HG03442 (cell line): Measurements from ENCODE around the gene SGIP1.
"Not testable (repeated sequence)": the region's sequence is repeated elsewhere in the genome, so short reads cannot be mapped to it uniquely, and the experiment has no call there.

Experiments used
- ATAC-seq: cut with Tn5 transposase; IDR thresholded peaks from one replicate; pipeline ENCODE4 v1.9.1; 2021; ENCODE audit warnings: mild to moderate bottlenecking, moderate library complexity; ENCODE audit not compliant: unreplicated experiment

SGIP1 gene

DNA sequence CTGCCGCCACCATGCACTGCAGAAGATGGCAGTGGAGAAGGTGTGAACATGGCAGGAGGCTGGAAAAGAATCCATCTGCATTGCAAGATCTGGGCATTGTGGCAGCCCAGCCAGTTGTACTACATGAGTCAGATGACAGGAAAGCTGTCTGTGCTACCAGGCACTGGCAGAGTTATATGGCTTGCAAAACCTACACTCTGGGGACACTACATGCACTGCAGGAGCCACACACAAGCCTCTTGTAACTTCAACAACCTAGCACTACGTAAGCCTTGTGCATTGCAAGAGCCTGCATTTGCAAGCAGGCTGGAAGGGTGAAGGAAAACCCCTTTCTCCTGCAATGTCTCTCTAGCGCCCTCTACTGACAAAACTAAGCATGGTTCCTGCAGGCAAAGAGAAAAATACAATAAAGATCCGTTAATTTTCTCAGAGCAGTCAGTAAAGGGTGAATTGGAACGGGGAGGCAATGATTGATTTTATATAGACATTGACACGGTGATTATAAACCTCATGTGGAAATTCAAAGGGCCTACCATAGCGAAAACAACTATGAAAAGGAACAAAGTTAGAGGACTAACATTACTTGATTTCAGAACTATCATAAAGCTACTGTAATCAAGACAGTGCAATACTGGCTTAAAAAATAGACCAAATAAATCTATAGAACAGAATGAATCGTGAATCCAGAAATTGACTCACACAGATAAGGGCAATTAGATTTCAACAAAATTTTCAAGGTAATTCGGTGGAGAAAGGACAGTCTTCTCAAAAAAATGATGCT, 192.1 kb downstream of the SGIP1 start:
- ATAC-seq: peak; percentile 78

DNA sequence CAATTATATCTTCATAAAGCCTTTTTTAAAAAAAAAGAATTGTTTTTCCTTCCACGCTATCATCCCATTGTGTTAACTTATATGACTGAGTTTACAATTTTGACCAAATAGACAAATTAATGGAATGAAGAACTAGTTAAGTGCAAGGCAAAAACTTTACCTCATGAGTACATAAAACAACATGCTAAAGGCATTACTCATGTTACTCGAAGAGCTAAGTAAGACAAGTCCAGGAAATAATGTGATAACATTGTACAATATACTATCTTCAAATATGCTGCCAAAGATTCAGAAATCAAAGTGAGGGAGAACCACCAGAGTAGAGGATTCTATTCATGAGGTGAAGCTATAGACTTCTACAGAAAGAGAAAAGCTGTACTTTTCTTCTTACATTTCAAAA, 194.1 kb downstream of the SGIP1 start:
- no peak for ATAC-seq

- ATAC-seq: not testable (repeated sequence)
These were observed 194.8 kb downstream of the SGIP1 start for GRCh38 chr1:66728716-66729115.

DNA sequence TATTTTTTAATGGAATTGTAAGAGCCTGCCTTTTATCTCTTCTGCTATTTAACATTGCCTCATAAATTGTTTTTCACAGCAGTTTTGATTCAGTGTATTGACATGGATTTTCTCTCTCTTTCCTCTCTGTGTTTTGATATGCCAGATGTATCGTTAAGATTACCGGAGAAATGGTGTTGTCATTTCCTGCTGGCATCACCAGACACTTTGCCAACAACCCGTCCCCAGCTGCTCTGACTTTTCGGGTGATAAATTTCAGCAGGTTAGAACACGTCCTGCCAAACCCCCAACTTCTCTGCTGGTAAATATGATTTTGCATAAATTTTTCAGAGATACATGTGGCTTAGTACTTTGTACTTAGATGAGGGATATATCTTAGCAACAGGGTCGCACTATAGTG, 195.2 kb downstream of the SGIP1 start:
- no peak for ATAC-seq

- no peak for ATAC-seq
These were observed 195.6 kb downstream of the SGIP1 start for GRCh38 chr1:66729523-66729922.

GRCh38 chr1:66730462-66730861, 196.5 kb downstream of the SGIP1 start:
- ATAC-seq: no peak

- peak; percentile 69 for ATAC-seq
These were observed 197.4 kb downstream of the SGIP1 start for GRCh38 chr1:66731170-66731865.

DNA sequence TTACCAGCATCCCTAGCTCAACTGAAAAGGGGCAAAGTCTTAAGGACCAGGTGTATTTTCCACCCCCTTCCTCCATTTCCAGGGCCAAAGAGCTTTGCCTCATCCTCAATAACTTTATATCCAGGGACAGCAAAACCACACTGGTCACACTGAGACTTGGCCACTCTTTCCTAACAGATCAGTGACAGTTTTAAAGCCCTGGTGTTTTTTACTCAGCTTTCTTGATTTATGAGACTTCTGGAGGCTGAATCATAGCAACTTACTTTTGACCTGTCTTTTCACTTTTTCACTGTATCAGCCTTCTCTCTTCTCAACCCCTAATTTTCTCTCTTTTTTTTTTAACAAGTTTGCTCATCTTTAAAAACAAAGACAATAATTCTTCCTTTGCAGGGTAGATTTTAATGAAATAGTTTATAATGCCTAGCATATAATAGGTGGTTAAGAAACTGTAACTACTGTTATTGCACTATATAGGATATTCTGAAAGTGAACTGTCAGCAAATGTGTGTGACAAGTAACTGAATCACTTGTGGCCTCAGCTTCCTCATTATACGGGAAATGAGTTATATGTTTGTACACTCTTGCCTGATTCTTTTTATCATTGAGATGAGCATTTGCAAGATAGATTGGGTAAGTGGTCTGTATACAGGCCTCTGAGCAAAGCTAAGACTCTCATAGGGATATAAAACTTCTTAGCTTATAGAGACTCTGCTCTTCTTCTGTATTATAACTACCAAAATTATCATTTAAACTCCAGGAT, 198.6 kb downstream of the SGIP1 start:
- ATAC-seq: peak; percentile 51

DNA sequence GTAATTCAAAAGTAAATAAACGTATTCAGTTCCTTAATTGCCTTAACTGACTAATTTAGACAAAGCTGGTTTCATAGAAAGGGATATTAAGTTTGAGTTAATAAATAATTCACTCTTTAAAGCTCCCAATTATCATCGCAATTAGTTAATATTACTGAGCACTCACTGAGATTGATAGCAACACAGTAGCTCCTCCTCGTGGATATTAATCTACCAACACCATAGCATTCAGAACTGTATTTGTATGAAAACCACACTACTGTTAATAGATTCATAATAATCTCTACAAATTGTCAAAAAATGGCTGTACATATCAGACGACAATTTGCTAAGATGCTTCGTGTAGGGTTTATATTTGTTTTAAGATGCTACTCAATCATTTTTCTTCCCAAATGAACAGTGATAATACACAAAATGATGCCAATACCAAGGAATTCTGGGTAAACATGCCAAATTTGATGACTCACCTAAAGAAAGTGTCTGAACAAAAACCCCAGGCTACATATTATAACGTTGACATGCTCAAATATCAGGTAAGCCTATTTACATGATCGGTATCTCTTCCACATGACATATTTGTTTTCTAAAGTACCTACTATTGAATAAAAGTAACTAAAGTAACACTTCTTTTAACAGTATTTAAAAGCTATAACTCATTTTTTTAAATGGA, 199.5 kb downstream of the SGIP1 start:
- ATAC-seq: peak; percentile 37

DNA sequence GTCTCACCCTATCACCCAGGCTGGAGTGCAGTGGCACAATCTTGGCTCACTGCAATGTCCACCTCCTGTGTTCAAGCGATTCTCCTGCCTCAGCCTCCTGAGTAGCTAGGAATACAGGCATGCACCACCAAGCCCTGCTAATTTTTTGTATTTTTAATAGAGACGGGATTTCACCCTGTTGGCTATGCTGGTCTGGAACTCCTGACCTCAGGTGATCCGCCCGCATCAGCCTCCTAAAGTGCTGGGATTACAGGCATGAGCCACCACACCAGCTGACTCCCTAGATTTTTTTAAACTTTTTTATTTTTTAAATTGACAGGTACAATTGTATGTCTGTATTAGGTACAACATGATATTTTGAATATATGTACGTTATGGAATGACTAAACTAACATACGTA, 200.6 kb downstream of the SGIP1 start:
- not testable (repeated sequence) for ATAC-seq

GRCh38 chr1:66737836-66738235, 203.9 kb downstream of the SGIP1 start:
- ATAC-seq: no peak

DNA sequence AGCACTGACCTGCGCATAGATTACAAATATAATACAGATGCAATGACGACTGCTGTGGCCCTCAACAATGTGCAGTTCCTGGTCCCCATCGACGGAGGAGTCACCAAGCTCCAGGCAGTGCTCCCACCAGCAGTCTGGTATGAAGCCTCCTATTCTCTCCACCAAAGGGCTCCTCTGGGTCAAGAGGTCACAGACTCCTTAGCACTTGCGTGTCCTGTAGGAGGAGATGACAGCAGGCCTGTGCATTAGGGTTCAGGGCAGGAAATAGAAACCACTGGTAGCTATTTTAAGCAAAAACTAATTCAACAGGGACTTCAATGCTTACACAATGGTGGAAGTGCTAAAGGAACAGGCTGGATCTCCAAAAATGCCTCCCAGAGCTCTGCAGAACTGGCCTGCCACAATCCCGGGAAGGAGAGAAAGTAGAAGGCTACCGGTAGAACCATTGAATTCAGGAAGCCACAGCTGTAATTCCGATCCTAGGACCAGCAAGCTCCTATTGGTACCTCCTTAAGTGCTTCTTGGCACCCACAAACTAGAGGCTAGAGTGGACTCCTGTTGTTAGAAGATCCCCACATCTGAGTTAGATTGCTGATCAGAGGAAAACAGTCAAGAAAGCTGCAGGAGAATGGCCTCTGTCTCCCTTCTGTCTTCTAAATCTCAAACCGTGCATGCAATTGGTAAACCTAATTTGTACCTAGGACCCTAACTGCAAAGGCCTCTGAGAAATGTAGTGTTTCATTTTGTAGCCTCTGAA, 205.6 kb downstream of the SGIP1 start:
- peak; percentile 94 for ATAC-seq

DNA sequence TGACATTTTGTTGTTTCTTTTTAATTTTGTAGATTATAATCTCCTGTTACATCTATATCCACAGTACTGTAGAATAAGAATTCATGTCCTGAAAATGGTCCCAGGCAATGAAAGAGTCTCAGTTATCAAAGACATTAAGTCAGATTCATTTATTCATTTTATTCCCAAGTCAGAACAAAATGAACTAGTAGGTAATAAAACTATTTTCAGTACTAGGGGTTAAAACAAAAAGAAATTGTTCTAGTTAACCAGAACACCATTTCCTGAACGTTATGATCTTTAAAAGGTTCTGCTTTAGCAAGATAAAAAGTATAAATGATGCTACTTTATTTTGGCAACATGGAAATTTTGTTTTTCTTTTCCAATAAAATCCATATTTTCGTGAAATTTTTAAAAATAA, 211.5 kb downstream of the SGIP1 start:
- ATAC-seq: no peak

- ATAC-seq: no peak
These were observed 213.5 kb downstream of the SGIP1 start for GRCh38 chr1:66747501-66747900.

GRCh38 chr1:66750577-66750976, 216.6 kb downstream of the SGIP1 start:
- ATAC-seq: no peak

- no peak for ATAC-seq
These were observed 217.2 kb downstream of the SGIP1 start for GRCh38 chr1:66751160-66751559.

DNA sequence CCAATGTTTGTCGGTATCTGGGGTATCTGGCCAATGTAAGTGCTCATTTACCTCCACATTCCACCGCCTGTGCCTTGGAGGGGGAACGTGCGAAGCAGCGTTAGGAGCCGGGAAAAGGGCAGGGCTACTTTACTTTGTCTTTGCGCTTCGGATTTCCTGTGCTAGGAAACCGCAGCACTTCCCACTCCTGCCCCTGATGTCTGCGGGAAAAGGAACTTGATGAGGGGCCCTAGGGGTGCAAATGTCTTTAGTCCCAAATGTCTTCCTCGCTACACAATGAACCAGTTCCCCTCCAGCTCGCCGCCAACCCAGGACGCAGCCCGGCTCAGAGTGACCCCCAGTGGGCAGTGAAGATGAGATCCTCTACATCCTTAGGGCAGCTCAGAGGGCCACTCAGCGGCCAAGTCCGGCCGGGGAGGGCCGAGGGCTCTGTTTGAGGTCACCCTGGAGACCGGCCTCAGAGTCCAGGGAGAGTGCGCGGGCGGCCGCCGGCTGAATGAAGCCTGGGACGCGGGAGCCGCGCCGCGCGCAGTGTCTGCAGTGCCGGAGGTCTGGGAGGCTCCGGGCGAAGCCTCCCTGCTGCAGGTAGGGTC, 218.1 kb downstream of the SGIP1 start, which contains the start of gene DYNLT5:
Gene DYNLT5, plus strand, starts transcription at position 460 of the 593 bp plus-strand sequence. CDS start 2,200 bp downstream, outside the sequence.
- peak; percentile 63 for ATAC-seq

DNA sequence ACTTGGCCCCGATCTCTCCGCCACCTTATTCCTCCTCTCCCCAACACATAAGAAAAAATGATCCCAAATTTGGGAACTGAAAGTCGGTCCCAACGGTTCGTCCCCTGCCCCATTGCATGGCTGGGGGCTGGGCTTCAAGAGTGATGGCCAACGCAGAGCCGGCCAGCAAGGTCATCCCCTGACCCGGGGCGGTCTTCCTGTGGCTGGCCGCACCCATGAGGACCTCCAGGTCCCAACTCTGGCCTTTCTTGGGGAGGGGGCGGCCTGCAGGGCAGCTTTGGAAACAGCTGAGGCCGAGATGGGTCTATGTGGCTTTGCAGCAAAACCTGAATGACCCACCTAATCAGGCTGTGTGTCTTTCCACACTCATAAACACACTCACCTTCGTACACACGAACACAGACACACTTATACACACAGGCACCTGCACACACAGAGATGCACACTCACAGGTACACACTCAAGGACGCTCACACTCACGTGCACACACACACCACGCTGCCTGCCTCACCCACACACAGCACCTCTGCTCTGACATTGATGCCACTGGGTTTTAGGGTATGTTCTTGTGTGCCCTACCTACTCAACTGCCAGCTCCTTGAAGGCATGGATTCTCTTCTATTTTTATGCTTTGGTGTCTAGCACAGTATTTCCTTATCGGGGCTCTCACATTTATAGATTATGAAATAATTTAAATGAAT, 218.9 kb downstream of the SGIP1 start:
- peak; percentile 15 for ATAC-seq

- no peak for ATAC-seq
These were observed 223.8 kb downstream of the SGIP1 start for GRCh38 chr1:66757722-66758240.
